Testis (tissue), 3 donors: ENCODE measurements around the gene ARSG. TPM values are rescaled to one million over a fixed set of nuclear protein-coding genes. Genes with fewer than 3 reads are reported as not detected.

Experiments
- DNase-seq: peaks from one replicate; pipeline ENCODE4 v3.0.0-alpha.2; 2019
- H3K27ac ChIP-seq, 2 donors: fragments of 200-600 bp; sonication (generic); one replicate each; pipeline ENCODE4 v1.5.1; 2019
- H3K27me3 ChIP-seq: fragments of 200-600 bp; sonication (generic); one replicate; pipeline ENCODE4 v1.5.1; 2019
- H3K36me3 ChIP-seq: fragments of 200-600 bp; sonication (generic); one replicate; pipeline ENCODE4 v1.5.1; 2017; ENCODE audit warnings: low read depth; ENCODE audit errors: missing control alignments
- H3K4me1 ChIP-seq: fragments of 200-600 bp; sonication (generic); one replicate; pipeline ENCODE4 v1.5.1; 2019
- H3K4me3 ChIP-seq, 2 donors: fragments of 200-600 bp; sonication (generic); one replicate each; pipeline ENCODE4 v1.5.1; 2017 to 2019
- H3K9me3 ChIP-seq: fragments of 200-600 bp; sonication (generic); one replicate; pipeline ENCODE4 v1.5.1; 2017
- CTCF ChIP-seq, 3 experiments: fragments of 450-650 bp in 2 of 3; fragments of 200-600 bp in 1 of 3; sonication (generic) in 1 of 3; IDR thresholded peaks; one replicate each; pipeline ENCODE4 v1.5.1; 2016 to 2019; ENCODE audit warnings: antibody characterized with exemption in 3 of 3, mild to moderate bottlenecking in 2 of 3, moderate library complexity in 1 of 3
- POLR2A ChIP-seq: fragments of 450-650 bp; IDR thresholded peaks from one replicate; pipeline ENCODE4 v1.6.1; 2017; ENCODE audit warnings: antibody characterized with exemption, mild to moderate bottlenecking, moderate library complexity
- WGBS, 2 donors: methylation state at CpG; one replicate each; pipeline ENCODE4 v1.1.5; 2018; 5-methylcytosine and 5-hydroxymethylcytosine counted together
- intact Hi-C: fragments of 100-400 bp; cut with DNase I; formaldehyde crosslinking; loops from one replicate; pipeline ENCODE4 v1.15.1; 2023; ENCODE audit warnings: low total_unique reads
- polyA plus RNA-seq: library from polyadenylated mRNA; stranded (reverse); fragments of 350-450 nt; fragmentation: Illumina TruSeq; extraction: RNeasy Lipid Tissue Mini Kit (QIAGEN cat#74804); gene quantifications from one replicate; pipeline ENCODE4 v1.2.3, GENCODE V29; 2014; ENCODE audit warnings: low read depth, low replicate concordance; ENCODE audit not compliant: insufficient read depth
- total RNA-seq, 2 donors: library from RNA; depleted of rRNA; stranded (reverse); fragments of >200 nt; gene quantifications; one replicate each; pipeline ENCODE4 v1.2.3, GENCODE V29; 2016

ARSG gene
- total and polyA plus RNA-seq, 3 donors from 2014 or later, result 7.4 to 16.9 (median 12.5) TPM

- Histone ChIP-seq H3K4me3 (no peak overlapping the region), H3K9me3 (no peaks in the 10 kb centered on the region), H3K27ac (no peak overlapping the region), H3K36me3 (no peaks in the 10 kb centered on the region), H3K27me3 (no peaks in the 10 kb centered on the region), H3K4me1 (peaks cover 8% of the 10 kb centered on the region)
- no peak for TF ChIP-seq POLR2A
- TF ChIP-seq CTCF (IDR thresholded peaks at IDR 0.05), result no peak
- intact Hi-C loops, result no loop called here
- no peak for DNase-seq
- WGBS, 2 donors, result 89 to 90% methylated on average over 13 of the region's 13 CpGs
These were observed 157.9 kb downstream of the ARSG start for GRCh38 chr17:68449021-68449739.

- no peak for TF ChIP-seq POLR2A
- no peak for TF ChIP-seq CTCF (IDR thresholded peaks at IDR 0.05)
- 80 to 82% methylated on average over 6 to 8 of the region's 8 CpGs for WGBS, 2 donors
- Histone ChIP-seq H3K4me1 (peaks cover 5% of the 10 kb centered on the region), H3K4me3 (no peak overlapping the region), H3K27ac (no peak overlapping the region), H3K36me3 (no peaks in the 10 kb centered on the region), H3K27me3 (no peaks in the 10 kb centered on the region), H3K9me3 (no peaks in the 10 kb centered on the region)
- no peak for DNase-seq
- intact Hi-C loops, result no loop called here
These were observed 159.1 kb downstream of the ARSG start for GRCh38 chr17:68450391-68450790.

- intact Hi-C loops, result no loop called here
- WGBS, 2 donors, result 92 to 96% methylated on average over 11 to 14 of the region's 14 CpGs
- H3K36me3 ChIP-seq, result no peaks in the 10 kb centered on the region
- H3K4me1 ChIP-seq, result peaks cover 5% of the 10 kb centered on the region
- H3K9me3 ChIP-seq, result no peaks in the 10 kb centered on the region
- H3K27ac ChIP-seq, result no peak overlapping the region
- TF ChIP-seq CTCF (IDR thresholded peaks at IDR 0.05) (no peak), POLR2A (no peak)
- no peaks in the 10 kb centered on the region for H3K27me3 ChIP-seq
- no peak for DNase-seq
- H3K4me3 ChIP-seq, result no peak overlapping the region
These were observed 159.5 kb downstream of the ARSG start for GRCh38 chr17:68450801-68451200.

GRCh38 chr17:68451670-68452354 lies 160.5 kb downstream of the ARSG start:
- Histone ChIP-seq H3K9me3 (no peaks in the 10 kb centered on the region), H3K27ac (peak overlapping the region in 1 of 2 donors; percentile 39), H3K36me3 (no peaks in the 10 kb centered on the region), H3K27me3 (no peaks in the 10 kb centered on the region), H3K4me1 (peaks cover 5% of the 10 kb centered on the region), H3K4me3 (no peak overlapping the region)
- intact Hi-C loops, result no loop called here
- TF ChIP-seq POLR2A (no peak), CTCF (IDR thresholded peaks at IDR 0.05) (no peak)
- no peak for DNase-seq
- 73 to 76% methylated on average over 5 of the region's 5 CpGs for WGBS, 2 donors
